Measurements from ENCODE around the gene PRR16.

GRCh38 chr5:120544043-120544442 lies 79.9 kb downstream of the PRR16 start:
- no peak for TF ChIP-seq CTCF (IDR thresholded peaks at IDR 0.05)
- TF ChIP-seq EP300 (IDR thresholded peaks at IDR 0.05): no peak
- TF ChIP-seq POLR2AphosphoS5 (IDR thresholded peaks at IDR 0.05): no peak

Data from sigmoid colon (tissue), 4 donors.